Right renal cortex interstitium (tissue), 3 donors: ENCODE measurements around the gene POFUT2. TPM values are rescaled to one million over a fixed set of nuclear protein-coding genes. Genes with fewer than 3 reads are reported as not detected.
"Not testable (repeated sequence)": the region's sequence is repeated elsewhere in the genome, so short reads cannot be mapped to it uniquely, and the experiment has no call there.

Experiments used
- DNase-seq, 3 donors: peaks; one replicate each; pipeline ENCODE4 v3.0.0-alpha.2; 2013; ENCODE audit warnings: low read depth in 3 of 3, low spot score in 2 of 3
- polyA plus RNA-seq, 3 donors: library from polyadenylated mRNA; unstranded; fragments of 120-200 nt; gene quantifications; one replicate each; pipeline ENCODE4 v1.2.1, GENCODE V29; 2013; ENCODE audit not compliant: insufficient read length in 3 of 3

The POFUT2 gene
- polyA plus RNA-seq, 3 donors: 28.1 to 30.1 (median 29.7) TPM

GRCh38 chr21:45326169-45326851 lies 38.6 kb upstream of the POFUT2 start:
- DNase-seq: no peak

- no peak for DNase-seq
Observed at GRCh38 chr21:45325206-45326168, 37.8 kb upstream of the POFUT2 start.

GRCh38 chr21:45324489-45325205 lies 37.0 kb upstream of the POFUT2 start:
- no peak for DNase-seq

GRCh38 chr21:45323487-45324311 lies 36.0 kb upstream of the POFUT2 start:
- no peak for DNase-seq

- no peak for DNase-seq
Observed at GRCh38 chr21:45322960-45323461, 35.3 kb upstream of the POFUT2 start.

GRCh38 chr21:45322231-45322959 lies 34.7 kb upstream of the POFUT2 start:
- DNase-seq: no peak

- DNase-seq: no peak
Observed at GRCh38 chr21:45320261-45321025, 32.7 kb upstream of the POFUT2 start.

GRCh38 chr21:45319461-45320211 lies 31.9 kb upstream of the POFUT2 start:
- DNase-seq: no peak

GRCh38 chr21:45318556-45319404 lies 31.1 kb upstream of the POFUT2 start:
- no peak for DNase-seq

- DNase-seq: no peak
Observed at GRCh38 chr21:45318146-45318555, 30.5 kb upstream of the POFUT2 start.

- no peak for DNase-seq
Observed at GRCh38 chr21:45317398-45318145, 29.9 kb upstream of the POFUT2 start.

GRCh38 chr21:45316871-45317397 lies 29.2 kb upstream of the POFUT2 start:
- DNase-seq: no peak

- not testable (repeated sequence) for DNase-seq
Observed at GRCh38 chr21:45315676-45316470, 28.2 kb upstream of the POFUT2 start.

- DNase-seq: no peak
Observed at GRCh38 chr21:45313682-45314081, 26.0 kb upstream of the POFUT2 start.

- DNase-seq: no peak
Observed at GRCh38 chr21:45313015-45313414, 25.3 kb upstream of the POFUT2 start.
